ENCODE results near the gene NFKB1.

Gene NFKB1

DNA sequence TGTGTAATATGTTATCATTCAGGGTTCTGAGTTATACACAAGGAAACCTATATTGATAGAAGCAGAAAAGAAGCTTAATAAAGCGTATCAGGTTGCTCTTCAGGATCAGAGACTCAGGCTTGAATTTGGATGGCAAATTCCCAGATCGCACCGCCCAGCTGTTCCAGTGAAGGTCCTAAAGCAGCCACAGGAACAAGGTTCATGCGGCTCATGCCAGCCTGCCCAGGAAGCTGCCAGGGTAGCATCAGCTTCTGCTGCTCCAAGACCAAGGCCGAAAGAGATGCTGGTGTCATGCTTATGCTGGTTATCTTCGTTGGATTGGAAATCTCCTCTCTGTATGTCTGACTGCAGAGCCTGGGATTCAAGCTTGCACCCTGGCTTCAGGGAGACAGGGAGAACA lies 131.9 kb downstream of the NFKB1 start:
- no peak for DNase-seq (ENCODE audit: low read depth in 1 of 2, low spot score in 1 of 2)

GRCh38 chr4:102637391-102637790 lies 136.2 kb downstream of the NFKB1 start:
- TF ChIP-seq SPI1 (IDR thresholded peaks at IDR 0.05; ENCODE audit: borderline replicate concordance, low read depth) (no peak), GABPA (IDR thresholded peaks at IDR 0.05; ENCODE audit: low read depth) (no peak), POLR2AphosphoS5 (IDR thresholded peaks at IDR 0.05; ENCODE audit: low read depth) (no peak), CTCF (IDR thresholded peaks at IDR 0.05; ENCODE audit: insufficient read depth, low read length) (no peak)
- TF ChIP-seq, protein P1, sequence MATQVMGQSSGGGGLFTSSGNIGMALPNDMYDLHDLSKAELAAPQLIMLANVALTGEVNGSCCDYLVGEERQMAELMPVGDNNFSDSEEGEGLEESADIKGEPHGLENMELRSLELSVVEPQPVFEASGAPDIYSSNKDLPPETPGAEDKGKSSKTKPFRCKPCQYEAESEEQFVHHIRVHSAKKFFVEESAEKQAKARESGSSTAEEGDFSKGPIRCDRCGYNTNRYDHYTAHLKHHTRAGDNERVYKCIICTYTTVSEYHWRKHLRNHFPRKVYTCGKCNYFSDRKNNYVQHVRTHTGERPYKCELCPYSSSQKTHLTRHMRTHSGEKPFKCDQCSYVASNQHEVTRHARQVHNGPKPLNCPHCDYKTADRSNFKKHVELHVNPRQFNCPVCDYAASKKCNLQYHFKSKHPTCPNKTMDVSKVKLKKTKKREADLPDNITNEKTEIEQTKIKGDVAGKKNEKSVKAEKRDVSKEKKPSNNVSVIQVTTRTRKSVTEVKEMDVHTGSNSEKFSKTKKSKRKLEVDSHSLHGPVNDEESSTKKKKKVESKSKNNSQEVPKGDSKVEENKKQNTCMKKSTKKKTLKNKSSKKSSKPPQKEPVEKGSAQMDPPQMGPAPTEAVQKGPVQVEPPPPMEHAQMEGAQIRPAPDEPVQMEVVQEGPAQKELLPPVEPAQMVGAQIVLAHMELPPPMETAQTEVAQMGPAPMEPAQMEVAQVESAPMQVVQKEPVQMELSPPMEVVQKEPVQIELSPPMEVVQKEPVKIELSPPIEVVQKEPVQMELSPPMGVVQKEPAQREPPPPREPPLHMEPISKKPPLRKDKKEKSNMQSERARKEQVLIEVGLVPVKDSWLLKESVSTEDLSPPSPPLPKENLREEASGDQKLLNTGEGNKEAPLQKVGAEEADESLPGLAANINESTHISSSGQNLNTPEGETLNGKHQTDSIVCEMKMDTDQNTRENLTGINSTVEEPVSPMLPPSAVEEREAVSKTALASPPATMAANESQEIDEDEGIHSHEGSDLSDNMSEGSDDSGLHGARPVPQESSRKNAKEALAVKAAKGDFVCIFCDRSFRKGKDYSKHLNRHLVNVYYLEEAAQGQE (IDR thresholded peaks at IDR 0.05; ENCODE audit: insufficient replicate concordance, low read depth) = no peak
- H3K27me3 ChIP-seq (ENCODE audit: insufficient read depth, poor library complexity, severe bottlenecking) = no peaks in the 10 kb centered on the region
- H3K4me3 ChIP-seq (replicated peaks; ENCODE audit: insufficient read depth, low read length) = no peak overlapping the region
- H3K27ac ChIP-seq (replicated peaks) = no peak overlapping the region
- no peak for DNase-seq (ENCODE audit: low read depth in 1 of 2, low spot score in 1 of 2)

More for the DNA sequence above, 131.9 kb downstream of the NFKB1 start:
- Histone ChIP-seq H3K27ac (replicated peaks) (no peak overlapping the region), H3K4me3 (replicated peaks; ENCODE audit: insufficient read depth, low read length) (no peak overlapping the region), H3K27me3 (ENCODE audit: insufficient read depth, poor library complexity, severe bottlenecking) (no peaks in the 10 kb centered on the region)
- TF ChIP-seq, protein P1 (IDR thresholded peaks at IDR 0.05; ENCODE audit: insufficient replicate concordance, low read depth) = no peak
- no peak for TF ChIP-seq CTCF (IDR thresholded peaks at IDR 0.05; ENCODE audit: insufficient read depth, low read length)
- TF ChIP-seq GABPA (IDR thresholded peaks at IDR 0.05; ENCODE audit: low read depth) = no peak
- no peak for TF ChIP-seq SPI1 (IDR thresholded peaks at IDR 0.05; ENCODE audit: borderline replicate concordance, low read depth)
- TF ChIP-seq POLR2AphosphoS5 (IDR thresholded peaks at IDR 0.05; ENCODE audit: low read depth) = no peak

- no peak for DNase-seq (ENCODE audit: low read depth in 1 of 2, low spot score in 1 of 2)
- Histone ChIP-seq H3K4me3 (replicated peaks; ENCODE audit: insufficient read depth, low read length) (no peak overlapping the region), H3K27me3 (ENCODE audit: insufficient read depth, poor library complexity, severe bottlenecking) (no peaks in the 10 kb centered on the region), H3K27ac (replicated peaks) (no peak overlapping the region)
- TF ChIP-seq POLR2AphosphoS5 (IDR thresholded peaks at IDR 0.05; ENCODE audit: low read depth) (no peak), SPI1 (IDR thresholded peaks at IDR 0.05; ENCODE audit: borderline replicate concordance, low read depth) (no peak), GABPA (IDR thresholded peaks at IDR 0.05; ENCODE audit: low read depth) (no peak), CTCF (IDR thresholded peaks at IDR 0.05; ENCODE audit: insufficient read depth, low read length) (no peak)
- TF ChIP-seq, protein P1 (IDR thresholded peaks at IDR 0.05; ENCODE audit: insufficient replicate concordance, low read depth) = no peak
These were observed 137.5 kb downstream of the NFKB1 start for GRCh38 chr4:102638621-102639020.
